Measurements from ENCODE around the gene NRG3. TPM values are rescaled to one million over a fixed set of nuclear protein-coding genes. Genes with fewer than 3 reads are reported as not detected.

The NRG3 gene
- total RNA-seq, 1 experiment from 2014 or later: not detected

DNA sequence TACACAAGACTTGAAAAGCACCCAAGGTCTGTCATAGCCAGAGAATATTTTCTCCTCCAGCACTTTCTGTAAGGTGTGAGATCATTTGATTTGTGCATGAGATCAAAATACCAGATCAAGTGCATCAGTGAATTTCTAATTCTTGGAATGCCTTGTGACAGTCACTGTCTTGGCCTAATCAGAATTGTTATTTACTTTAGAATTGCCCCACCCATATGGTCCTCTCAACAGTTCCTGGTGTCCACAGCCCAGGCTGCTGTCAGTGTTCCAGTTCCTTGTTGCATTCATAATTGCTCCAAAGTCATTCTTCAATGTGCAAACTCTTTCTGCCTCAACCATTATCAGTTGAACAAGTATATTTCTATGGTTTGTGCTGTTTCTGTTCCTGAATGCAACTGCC, 770.2 kb downstream of the NRG3 start:
- H3K9me3 ChIP-seq (ENCODE audit: control insufficient read depth in 1 of 2, insufficient read depth in 1 of 2, low read depth in 1 of 2, low read length in 2 of 2): peaks cover 8% of the 10 kb centered on the region in 2 experiments; a peak in 2 of 4 replicates
- ChIA-PET POLR2A (no interaction called here), RAD21 (ENCODE audit: low non-redundant PET in 1 of 2, low total read pairs in 2 of 2, uncharacterized antibody in 2 of 2, unreplicated experiment in 2 of 2) (no interaction called here), CTCF (no interaction called here)
- no peak overlapping the region for H3K4me3 ChIP-seq (replicated peaks in 1 of 2; ENCODE audit: low read depth in 1 of 2, low read length in 2 of 2)
- TF ChIP-seq, protein P1, sequence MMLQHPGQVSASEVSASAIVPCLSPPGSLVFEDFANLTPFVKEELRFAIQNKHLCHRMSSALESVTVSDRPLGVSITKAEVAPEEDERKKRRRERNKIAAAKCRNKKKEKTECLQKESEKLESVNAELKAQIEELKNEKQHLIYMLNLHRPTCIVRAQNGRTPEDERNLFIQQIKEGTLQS (IDR thresholded peaks at IDR 0.05): no peak
- TF ChIP-seq SIN3A (IDR thresholded peaks at IDR 0.05; ENCODE audit: low read depth): no peak
- no peak for TF ChIP-seq SRF (IDR thresholded peaks at IDR 0.05; ENCODE audit: low read depth)
- no peak for TF ChIP-seq EZH2phosphoT487 (IDR thresholded peaks at IDR 0.05; ENCODE audit: borderline replicate concordance)
- TF ChIP-seq SP1 (IDR thresholded peaks at IDR 0.05; ENCODE audit: low read depth): no peak
- no peak overlapping the region for H2AFZ ChIP-seq (ENCODE audit: low read depth, low read length, poor library complexity, severe bottlenecking)
- no peaks in the 10 kb centered on the region for H3K36me3 ChIP-seq (ENCODE audit: control insufficient read depth in 1 of 2, insufficient read depth in 2 of 2, low read length in 2 of 2)
- no peak overlapping the region for H3K4me2 ChIP-seq (ENCODE audit: low read length)
- no peaks in the 10 kb centered on the region for H3K9me2 ChIP-seq (ENCODE audit: insufficient read depth)
- no peaks in the 10 kb centered on the region for H3K79me2 ChIP-seq (ENCODE audit: insufficient read depth, low read length)
- H3K27ac ChIP-seq (ENCODE audit: low read depth, low read length): no peak overlapping the region
- H3K9ac ChIP-seq (ENCODE audit: low read length): no peak overlapping the region
- intact Hi-C loops (cut with micrococcal nuclease): no loop called here
- BruUV-seq (replicated peaks): no TSS peak
- no peaks in the 10 kb centered on the region for H4K20me1 ChIP-seq (ENCODE audit: insufficient read depth)
- no peak for ATAC-seq
- DNase-seq (ENCODE audit: low read depth, low spot score): no peak
- H3K27me3 ChIP-seq (ENCODE audit: insufficient read depth, low read length): no peaks in the 10 kb centered on the region
- no peaks in the 10 kb centered on the region for H3K4me1 ChIP-seq (ENCODE audit: control insufficient read depth in 1 of 2, insufficient read depth in 2 of 2, low read length in 2 of 2)

DNA sequence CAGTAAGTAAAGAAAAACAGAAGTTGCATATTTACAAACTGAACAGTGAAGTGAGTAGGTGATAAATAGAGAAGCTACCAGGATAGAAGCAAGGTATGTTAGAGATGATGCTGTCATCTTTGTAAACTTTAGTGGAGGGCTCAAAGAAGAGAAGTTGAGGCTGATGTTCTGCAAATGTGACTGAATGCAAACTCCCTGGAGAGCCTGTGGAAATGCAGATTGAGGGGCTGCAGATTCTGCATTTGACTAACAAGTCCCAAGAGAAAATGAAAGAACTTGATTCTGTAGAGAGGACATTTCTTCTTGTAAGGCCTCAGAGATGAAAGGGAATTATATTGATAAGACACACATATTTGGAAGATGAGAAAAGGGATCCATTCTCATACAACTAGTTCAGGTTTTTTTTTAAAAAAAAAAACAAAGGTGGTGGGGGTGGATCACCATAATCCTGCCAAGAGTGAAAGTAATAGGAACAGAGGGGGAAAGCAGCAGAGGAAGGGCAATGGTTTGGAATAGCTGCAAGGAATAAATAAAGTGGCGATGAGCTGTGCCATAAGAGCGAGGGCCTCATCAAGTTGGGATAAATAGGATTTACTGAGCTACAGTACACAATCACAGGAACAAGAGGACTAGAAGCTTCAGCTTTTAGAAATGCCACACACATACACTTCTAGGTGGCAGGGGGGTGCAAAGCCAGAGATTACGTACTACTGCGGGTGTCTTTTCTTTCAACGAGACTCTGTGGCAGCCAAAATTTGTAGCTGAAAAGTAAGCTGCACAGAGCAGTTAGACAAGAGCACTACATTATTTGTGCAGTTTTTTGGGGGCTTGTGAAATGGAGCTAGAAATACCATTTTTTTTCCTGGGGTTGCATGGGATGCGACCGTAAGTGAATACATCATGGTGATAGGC, 778.5 kb downstream of the NRG3 start:
- no peaks in the 10 kb centered on the region for H3K9me2 ChIP-seq (ENCODE audit: insufficient read depth)
- ATAC-seq (no peak), DNase-seq (ENCODE audit: low read depth, low spot score) (no peak)
- no peak overlapping the region for H3K27ac ChIP-seq (ENCODE audit: low read depth, low read length)
- no peak overlapping the region for H3K4me3 ChIP-seq (replicated peaks in 1 of 2; ENCODE audit: low read depth in 1 of 2, low read length in 2 of 2)
- H3K4me2 ChIP-seq (ENCODE audit: low read length): no peak overlapping the region
- no peaks in the 10 kb centered on the region for H3K27me3 ChIP-seq (ENCODE audit: insufficient read depth, low read length)
- POLR2A ChIA-PET: no interaction called here
- H2AFZ ChIP-seq (ENCODE audit: low read depth, low read length, poor library complexity, severe bottlenecking): no peak overlapping the region
- no peaks in the 10 kb centered on the region for H3K36me3 ChIP-seq (ENCODE audit: control insufficient read depth in 1 of 2, insufficient read depth in 2 of 2, low read length in 2 of 2)
- no peaks in the 10 kb centered on the region for H3K4me1 ChIP-seq (ENCODE audit: control insufficient read depth in 1 of 2, insufficient read depth in 2 of 2, low read length in 2 of 2)
- no peaks in the 10 kb centered on the region for H3K79me2 ChIP-seq (ENCODE audit: insufficient read depth, low read length)
- no TSS peak for BruUV-seq (replicated peaks)
- RAD21 ChIA-PET (ENCODE audit: low non-redundant PET in 1 of 2, low total read pairs in 2 of 2, uncharacterized antibody in 2 of 2, unreplicated experiment in 2 of 2): no interaction called here
- H3K9me3 ChIP-seq (ENCODE audit: control insufficient read depth in 1 of 2, insufficient read depth in 1 of 2, low read depth in 1 of 2, low read length in 2 of 2): peaks cover 6 to 23% of the 10 kb centered on the region in 2 experiments; a peak in 3 of 4 replicates
- CTCF ChIA-PET: no interaction called here
- intact Hi-C loops (cut with micrococcal nuclease): no loop called here
- H4K20me1 ChIP-seq (ENCODE audit: insufficient read depth): no peaks in the 10 kb centered on the region
- H3K9ac ChIP-seq (ENCODE audit: low read length): no peak overlapping the region
- TF ChIP-seq, protein P1 (IDR thresholded peaks at IDR 0.05): no peak
- TF ChIP-seq EZH2 (IDR thresholded peaks at IDR 0.05) (no peak), ELF1 (IDR thresholded peaks at IDR 0.05; ENCODE audit: borderline replicate concordance, low read depth) (no peak), CEBPB (IDR thresholded peaks at IDR 0.05; ENCODE audit: low read depth) (no peak), YY1 (IDR thresholded peaks at IDR 0.05; ENCODE audit: extremely low read depth, insufficient replicate concordance, low read depth, low read length) (no peak), JUND (IDR thresholded peaks at IDR 0.05) (no peak), TCF7L2 (IDR thresholded peaks at IDR 0.05; ENCODE audit: borderline replicate concordance, extremely low read depth, insufficient read depth, insufficient read length) (no peak), ZNF274 (IDR thresholded peaks at IDR 0.05; ENCODE audit: low read depth, low read length) (no peak), SIN3A (IDR thresholded peaks at IDR 0.05; ENCODE audit: low read depth) (no peak), SRF (IDR thresholded peaks at IDR 0.05; ENCODE audit: low read depth) (no peak), CBX3 (IDR thresholded peaks at IDR 0.05; ENCODE audit: low read depth) (no peak), EGR1 (IDR thresholded peaks at IDR 0.05; ENCODE audit: low read depth) (no peak), EZH2phosphoT487 (IDR thresholded peaks at IDR 0.05; ENCODE audit: borderline replicate concordance) (no peak), POLR2AphosphoS5 (IDR thresholded peaks at IDR 0.05; ENCODE audit: low read depth, low read length) (no peak), RAD21 (IDR thresholded peaks at IDR 0.05; ENCODE audit: low read depth) (no peak)
- TF ChIP-seq, protein P2, sequence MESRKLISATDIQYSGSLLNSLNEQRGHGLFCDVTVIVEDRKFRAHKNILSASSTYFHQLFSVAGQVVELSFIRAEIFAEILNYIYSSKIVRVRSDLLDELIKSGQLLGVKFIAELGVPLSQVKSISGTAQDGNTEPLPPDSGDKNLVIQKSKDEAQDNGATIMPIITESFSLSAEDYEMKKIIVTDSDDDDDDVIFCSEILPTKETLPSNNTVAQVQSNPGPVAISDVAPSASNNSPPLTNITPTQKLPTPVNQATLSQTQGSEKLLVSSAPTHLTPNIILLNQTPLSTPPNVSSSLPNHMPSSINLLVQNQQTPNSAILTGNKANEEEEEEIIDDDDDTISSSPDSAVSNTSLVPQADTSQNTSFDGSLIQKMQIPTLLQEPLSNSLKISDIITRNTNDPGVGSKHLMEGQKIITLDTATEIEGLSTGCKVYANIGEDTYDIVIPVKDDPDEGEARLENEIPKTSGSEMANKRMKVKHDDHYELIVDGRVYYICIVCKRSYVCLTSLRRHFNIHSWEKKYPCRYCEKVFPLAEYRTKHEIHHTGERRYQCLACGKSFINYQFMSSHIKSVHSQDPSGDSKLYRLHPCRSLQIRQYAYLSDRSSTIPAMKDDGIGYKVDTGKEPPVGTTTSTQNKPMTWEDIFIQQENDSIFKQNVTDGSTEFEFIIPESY (IDR thresholded peaks at IDR 0.05; ENCODE audit: extremely low read depth, insufficient replicate concordance, low read length): no peak
